ENCODE results near the gene CTRB2. TPM values are rescaled to one million over a fixed set of nuclear protein-coding genes. Genes with fewer than 3 reads are reported as not detected.

The CTRB2 gene
- polyA plus RNA-seq, 1 of the 3 experiments (the other 2 are of a cell fraction), result not detected

DNA sequence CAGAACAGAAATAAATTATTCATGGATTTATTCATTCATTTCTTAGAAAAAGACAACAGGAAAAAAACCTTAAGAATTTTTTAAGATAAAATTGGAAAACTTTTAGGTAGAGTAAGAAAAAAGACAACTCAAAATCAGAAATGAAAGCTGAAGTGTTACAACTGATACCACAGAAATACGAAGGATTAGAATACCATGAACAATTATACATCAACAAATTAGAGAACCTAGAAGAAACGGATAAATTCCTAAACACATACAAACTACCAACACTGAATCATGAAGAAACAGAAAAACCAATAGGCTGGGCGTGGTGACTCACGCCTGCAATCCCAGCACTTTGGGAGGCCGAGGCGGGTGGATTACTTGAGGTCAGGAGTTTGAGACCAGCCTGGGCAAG lies 27.8 kb downstream of the CTRB2 start:
- H3K9me2 ChIP-seq, result no peaks in the 10 kb centered on the region
- peaks cover 16% of the 10 kb centered on the region for H3K9me3 ChIP-seq
- no peak overlapping the region for H3K9ac ChIP-seq
- no peaks in the 10 kb centered on the region for H4K20me1 ChIP-seq (ENCODE audit: insufficient read depth)
- H3K4me3 ChIP-seq (ENCODE audit: low read depth in 2 of 2, low read length in 1 of 2), result no peak overlapping the region
- no peaks in the 10 kb centered on the region for H3K36me3 ChIP-seq (replicated peaks in 1 of 2; ENCODE audit: control insufficient read depth in 1 of 2, insufficient read depth in 2 of 2, low read length in 1 of 2)
- no peaks in the 10 kb centered on the region for H3K4me1 ChIP-seq (ENCODE audit: control insufficient read depth in 1 of 2, insufficient read depth in 2 of 2, low read depth in 1 of 2, low read length in 1 of 2)
- TF ChIP-seq MXI1 (IDR thresholded peaks at IDR 0.05; ENCODE audit: low read depth, low read length) (no peak), EP300 (IDR thresholded peaks at IDR 0.05; ENCODE audit: borderline replicate concordance in 1 of 2, low read depth in 1 of 2, low read length in 1 of 2) (no peak), GATA2 (CRISPR knock-in tag; IDR thresholded peaks at IDR 0.05) (no peak), REST (IDR thresholded peaks at IDR 0.05; ENCODE audit: low read depth, low read length) (no peak)
- H3K27me3 ChIP-seq (ENCODE audit: insufficient read depth), result no peaks in the 10 kb centered on the region
- DNase-seq, result no peak
- WGBS (ENCODE audit: low lambda C conversion rate), result 76% methylated on average over 6 of the region's 6 CpGs
- ChIA-PET CTCF (no interaction called here), POLR2A (no interaction called here)
- H3K79me2 ChIP-seq (ENCODE audit: insufficient read depth), result no peaks in the 10 kb centered on the region
- H2AFZ ChIP-seq (ENCODE audit: low read depth), result no peak overlapping the region
- H3K27ac ChIP-seq (ENCODE audit: low read depth in 2 of 2, low read length in 1 of 2), result no peak overlapping the region
- no peak overlapping the region for H3K4me2 ChIP-seq
- H3F3A ChIP-seq (replicated peaks; ENCODE audit: insufficient read depth), result no peaks in the 10 kb centered on the region

DNA sequence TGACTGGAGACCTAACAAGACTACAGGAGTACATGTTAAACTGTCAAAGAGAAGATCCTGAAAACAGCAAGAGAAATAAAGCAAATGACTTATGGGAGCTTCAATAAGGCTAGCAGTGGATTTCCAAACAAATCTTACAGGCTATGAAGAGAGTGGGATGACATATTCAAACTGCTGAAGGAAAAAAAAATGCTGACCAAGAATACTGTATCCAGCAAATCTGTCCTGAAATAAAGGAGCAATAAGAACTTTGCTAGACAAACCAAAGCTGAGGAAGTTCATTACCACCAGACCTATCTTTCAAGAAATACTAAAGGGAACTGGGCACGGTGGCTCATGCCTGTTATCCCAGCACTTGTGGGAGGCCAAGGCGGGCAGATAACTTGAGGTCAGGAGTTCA lies 30.0 kb downstream of the CTRB2 start:
- Histone ChIP-seq H3K27me3 (ENCODE audit: insufficient read depth) (no peaks in the 10 kb centered on the region), H3K4me3 (ENCODE audit: low read depth in 2 of 2, low read length in 1 of 2) (no peak overlapping the region), H3K9ac (no peak overlapping the region), H2AFZ (ENCODE audit: low read depth) (no peak overlapping the region), H3K27ac (ENCODE audit: low read depth in 2 of 2, low read length in 1 of 2) (no peak overlapping the region), H3K4me2 (no peak overlapping the region), H3K4me1 (ENCODE audit: control insufficient read depth in 1 of 2, insufficient read depth in 2 of 2, low read depth in 1 of 2, low read length in 1 of 2) (no peaks in the 10 kb centered on the region), H4K20me1 (ENCODE audit: insufficient read depth) (no peaks in the 10 kb centered on the region), H3F3A (replicated peaks; ENCODE audit: insufficient read depth) (no peaks in the 10 kb centered on the region), H3K79me2 (ENCODE audit: insufficient read depth) (no peaks in the 10 kb centered on the region), H3K36me3 (replicated peaks in 1 of 2; ENCODE audit: control insufficient read depth in 1 of 2, insufficient read depth in 2 of 2, low read length in 1 of 2) (peaks cover 0 to 7% of the 10 kb centered on the region in 2 experiments), H3K9me3 (peaks cover 13% of the 10 kb centered on the region), H3K9me2 (no peaks in the 10 kb centered on the region)
- ChIA-PET POLR2A (no interaction called here), CTCF (no interaction called here)
- no peak for DNase-seq
- WGBS (ENCODE audit: low lambda C conversion rate), result 83% methylated on average over 2 of the region's 2 CpGs
- TF ChIP-seq, protein P1, sequence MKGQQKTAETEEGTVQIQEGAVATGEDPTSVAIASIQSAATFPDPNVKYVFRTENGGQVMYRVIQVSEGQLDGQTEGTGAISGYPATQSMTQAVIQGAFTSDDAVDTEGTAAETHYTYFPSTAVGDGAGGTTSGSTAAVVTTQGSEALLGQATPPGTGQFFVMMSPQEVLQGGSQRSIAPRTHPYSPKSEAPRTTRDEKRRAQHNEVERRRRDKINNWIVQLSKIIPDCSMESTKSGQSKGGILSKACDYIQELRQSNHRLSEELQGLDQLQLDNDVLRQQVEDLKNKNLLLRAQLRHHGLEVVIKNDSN (IDR thresholded peaks at IDR 0.05; ENCODE audit: borderline replicate concordance, low read depth), result no peak
- TF ChIP-seq NFIC (IDR thresholded peaks at IDR 0.05; ENCODE audit: borderline replicate concordance) (no peak), RXRA (IDR thresholded peaks at IDR 0.05; ENCODE audit: borderline replicate concordance, low read depth) (no peak), FOXM1 (IDR thresholded peaks at IDR 0.05; ENCODE audit: low read depth) (no peak), CTCF (IDR thresholded peaks at IDR 0.05) (no peak), SMC3 (IDR thresholded peaks at IDR 0.05; ENCODE audit: low read depth, low read length) (no peak), RCOR1 (IDR thresholded peaks at IDR 0.05; ENCODE audit: low read length) (no peak), GABPA (IDR thresholded peaks at IDR 0.05; ENCODE audit: low read depth) (no peak), EP300 (IDR thresholded peaks at IDR 0.05; ENCODE audit: borderline replicate concordance in 1 of 2, low read depth in 1 of 2, low read length in 1 of 2) (no peak), CHD2 (IDR thresholded peaks at IDR 0.05; ENCODE audit: low read length, partially characterized antibody) (no peak), TCF12 (IDR thresholded peaks at IDR 0.05) (no peak)

Measured in SK-N-SH (cell line).